K562 (cell line): Measurements from ENCODE around the gene TMEM156. TPM values are rescaled to one million over a fixed set of nuclear protein-coding genes. Genes with fewer than 3 reads are reported as not detected.

ENCODE experiments used
- ATAC-seq: fragments of 200-7000 bp; cut with Tn5 transposase; 3 replicates; pipeline ENCODE4 v1.9.1; 2020; ENCODE audit warnings: moderate library complexity
- BruUV-seq: library from RNA; stranded (reverse); fragments of 400-500 nt; replicated peaks from 2 replicates; lab custom pipeline; 2021; lab: Mats Ljungman, UMichigan
- CTCF ChIA-PET: fragments of 300-600 bp; formaldehyde crosslinking; extraction: SDS; loops from one replicate; lab custom pipeline; 2021; ENCODE audit warnings: low intra/inter-chr PET ratio; lab: Yijun Ruan, JAX
- POLR2A ChIA-PET: fragments of 300-600, 350-650 bp; sonication (Branson Sonifier 250); formaldehyde crosslinking; extraction: SDS; loops from one replicate; lab custom pipeline; 2021; ENCODE audit warnings: antibody characterized with exemption, inconsistent platforms; lab: Yijun Ruan, JAX
- DNase-seq, 4 experiments: peaks; one replicate each; pipeline versions ENCODE4 v3.0.0 to v3.0.0-alpha.2; 2011 to 2018; ENCODE audit warnings: low spot score in 3 of 4, mixed read lengths in 3 of 4; ENCODE audit errors: extremely low read depth in 1 of 4
- FAIRE-seq: peaks from 2 replicates; lab custom pipeline; 2011; peaks lifted over from hg19 to GRCh38; lab: Jason Lieb, UNC
- H2AFZ ChIP-seq: 2 replicates; pipeline ENCODE4 v1.6.0; 2011; ENCODE audit warnings: low read depth, low read length, control low read depth, inconsistent platforms
- H3K27ac ChIP-seq: fragments of 200-600 bp; 3 replicates; pipeline ENCODE4 v1.8.0; 2011; ENCODE audit warnings: low read depth, mild to moderate bottlenecking, control low read depth, inconsistent platforms, low read length, moderate library complexity, mixed read lengths; ENCODE audit errors: extremely low read depth
- H3K27me3 ChIP-seq, 2 experiments: fragments of 300-600 bp in 1 of 2; 2 replicates in 1 of 2; 3 replicates in 1 of 2; pipeline versions ENCODE4 v1.6.0 to v1.8.0; 2011; ENCODE audit warnings: inconsistent platforms in 2 of 2, low read length in 2 of 2, mild to moderate bottlenecking in 1 of 2, mixed read lengths in 1 of 2, moderate library complexity in 1 of 2; ENCODE audit not compliant: control insufficient read depth in 2 of 2, insufficient read depth in 2 of 2
- H3K36me3 ChIP-seq: fragments of 300-600 bp; 3 replicates; pipeline ENCODE4 v1.8.0; 2011; ENCODE audit warnings: mild to moderate bottlenecking, low read length, inconsistent platforms; ENCODE audit not compliant: control insufficient read depth, insufficient read depth
- H3K4me1 ChIP-seq, 2 experiments: fragments of 200-600 bp in 1 of 2; replicated peaks in 1 of 2; 2 replicates in 1 of 2; 3 replicates in 1 of 2; pipeline versions ENCODE4 v1.5.1 to v1.8.0; 2011; ENCODE audit warnings: inconsistent platforms in 2 of 2, low read length in 2 of 2, mild to moderate bottlenecking in 1 of 2, mixed read lengths in 1 of 2, moderate library complexity in 1 of 2; ENCODE audit not compliant: control insufficient read depth in 2 of 2, insufficient read depth in 2 of 2
- H3K4me2 ChIP-seq: 2 replicates; pipeline ENCODE4 v1.6.1; 2011; ENCODE audit warnings: low read length, control low read depth, inconsistent platforms, mixed read lengths; ENCODE audit not compliant: insufficient read depth
- H3K4me3 ChIP-seq: fragments of 200-600 bp; sonication (generic), shearing (Covaris generic); 2 replicates; pipeline ENCODE4 v1.5.1; 2016; ENCODE audit warnings: control low read depth, inconsistent platforms
- H3K79me2 ChIP-seq: fragments of 200-600 bp; 3 replicates; pipeline ENCODE4 v1.8.0; 2011; ENCODE audit warnings: low read length, inconsistent platforms; ENCODE audit not compliant: control insufficient read depth, insufficient read depth
- H3K9ac ChIP-seq, 2 experiments: 2 replicates each; pipeline versions ENCODE4 v1.6.0 to v1.6.1; 2011; ENCODE audit warnings: low read depth in 2 of 2, low read length in 2 of 2, control low read depth in 1 of 2, inconsistent platforms in 1 of 2, mild to moderate bottlenecking in 1 of 2, mixed read lengths in 1 of 2; ENCODE audit not compliant: insufficient read depth in 1 of 2
- H3K9me1 ChIP-seq: one replicate; pipeline ENCODE4 v1.6.0; 2011; ENCODE audit warnings: inconsistent platforms, mild to moderate bottlenecking, low read length, moderate library complexity; ENCODE audit not compliant: control insufficient read depth, insufficient read depth
- H3K9me3 ChIP-seq: replicated peaks from 2 replicates; pipeline ENCODE4 v1.5.1; 2011; ENCODE audit warnings: low read depth, low read length, inconsistent platforms; ENCODE audit not compliant: control insufficient read depth, insufficient read depth
- H4K20me1 ChIP-seq: replicated peaks from 2 replicates; pipeline ENCODE4 v1.6.1; 2011; ENCODE audit warnings: low read length, inconsistent platforms, mixed read lengths; ENCODE audit not compliant: control insufficient read depth, insufficient read depth
- ILK ChIP-seq: fragments of 450-650 bp; IDR thresholded peaks from 2 replicates; pipeline ENCODE4 v1.6.1; 2016; ENCODE audit warnings: missing genetic modification characterization, low read depth, mild to moderate bottlenecking, missing compliant biosample characterization, moderate library complexity, borderline replicate concordance
- RAD51 ChIP-seq: fragments of 450-650 bp; IDR thresholded peaks from 2 replicates; pipeline ENCODE4 v1.7.1; 2016; ENCODE audit warnings: low read depth, mild to moderate bottlenecking, borderline replicate concordance
- TCF3 ChIP-seq: sonication (generic); formaldehyde crosslinking; IDR thresholded peaks from 2 replicates; pipeline ENCODE4 v1.4.0; 2020; ENCODE audit warnings: mild to moderate bottlenecking, missing genetic modification reagents
- THRB ChIP-seq: fragments of 450-650 bp; formaldehyde crosslinking; conservative IDR thresholded peaks from 2 replicates; pipeline ENCODE4 v1.4.0; 2022; ENCODE audit warnings: mild to moderate bottlenecking, missing genetic modification characterization
- ZBTB40 ChIP-seq, 2 experiments: fragments of 450-650 bp in 1 of 2; sonication (generic) in 1 of 2; formaldehyde crosslinking in 1 of 2; IDR thresholded peaks; 2 replicates each; pipeline versions ENCODE4 v1.7.1 to v1.9.0; 2016 to 2022; ENCODE audit warnings: inconsistent platforms in 1 of 2, mild to moderate bottlenecking in 1 of 2, missing genetic modification reagents in 1 of 2
- WGBS: fragments of 100-300 bp; shearing (Covaris generic); methylation state at CpG from one replicate; pipeline ENCODE4 v1.1.6; 2016; ENCODE audit warnings: low coverage, mixed read lengths; ENCODE audit not compliant: insufficient coverage; ENCODE audit errors: missing lambda C conversion rate; 5-methylcytosine and 5-hydroxymethylcytosine counted together
- in situ Hi-C: fragments of 300-500 bp; cut with MboI; formaldehyde crosslinking; loops from 4 replicates; pipeline ENCODE4 v1.15.0; 2018; ENCODE audit warnings: inconsistent platforms, mixed read lengths
- intact Hi-C: fragments of 100-400 bp; cut with micrococcal nuclease; formaldehyde crosslinking; loops from 2 replicates; pipeline ENCODE4 v1.14.2; 2022
- polyA plus RNA-seq, 8 experiments: library from polyadenylated mRNA; depleted of rRNA in 4 of 8; stranded (reverse) in 5 of 8; unstranded in 3 of 8; fragments of >200 nt; fragmentation: Nextera tagmentation in 2 of 8; fragmentation: Illumina TruSeq in 1 of 8; extraction: Ambion mirVana in 2 of 8; extraction: Trizol in 1 of 8; gene quantifications; 2 replicates each; pipeline versions ENCODE4 v1.2.1 to v1.2.3, GENCODE V29; 2011 to 2014; ENCODE audit warnings: inconsistent platforms in 1 of 8, missing spikeins in 1 of 8
- total RNA-seq, 7 experiments: library from RNA; depleted of rRNA in 6 of 7; stranded (reverse); fragments of >200 nt in 6 of 7; fragmentation: Illumina TruSeq in 2 of 7; extraction: Trizol in 2 of 7; gene quantifications; 2 replicates each; pipeline versions ENCODE4 v1.2.1 to v1.2.3, GENCODE V29; 2011 to 2021; ENCODE audit warnings: low replicate concordance in 1 of 7

Gene TMEM156
- total and polyA plus RNA-seq, 9 of the 15 experiments (the other 6 are each of a cell fraction or from before 2014, with no cell fraction given), result 3.5 to 9.6 (median 6.4) TPM

GRCh38 chr4:38949411-38950051 lies 82.7 kb downstream of the TMEM156 start:
- Histone ChIP-seq H4K20me1 (no peaks in the 10 kb centered on the region), H3K79me2 (no peaks in the 10 kb centered on the region), H3K36me3 (no peaks in the 10 kb centered on the region), H3K27ac (no peak overlapping the region), H3K4me3 (no peak overlapping the region), H2AFZ (no peak overlapping the region), H3K27me3 (peaks cover 16 to 18% of the 10 kb centered on the region in 2 experiments; a peak in 3 of 5 replicates), H3K9me3 (no peaks in the 10 kb centered on the region), H3K4me1 (no peaks in the 10 kb centered on the region), H3K9me1 (no peaks in the 10 kb centered on the region), H3K9ac (no peak overlapping the region), H3K4me2 (no peak overlapping the region)
- BruUV-seq, result no TSS peak
- no peak for ATAC-seq
- intact Hi-C loops (no loop called here), in situ Hi-C loops (loop anchor here (10.0 kb wide), 1 partner anchor 685 kb away; the partner anchor contains the start of gene SMIM14)
- no peak for TF ChIP-seq THRB (CRISPR knock-in tag)
- TF ChIP-seq TCF3 (CRISPR knock-in tag), result no peak
- TF ChIP-seq ILK, result no peak
- no peak for TF ChIP-seq ZBTB40 (IDR thresholded peaks at IDR 0.05)
- no peak for TF ChIP-seq ZBTB40 (CRISPR knock-in tag; IDR thresholded peaks at IDR 0.05)
- no peak for TF ChIP-seq RAD51
- POLR2A ChIA-PET, result interaction anchor here (0.6 to 2.5 kb wide), 5 partner anchors 8 to 68 kb away, joined by 3 to 8 read pairs (median 3); no protein-coding TSS in a partner anchor
- no peak for DNase-seq
- FAIRE-seq, result no peak
- 0% methylated on average over 5 of the region's 5 CpGs for WGBS
- CTCF ChIA-PET, result interaction anchor here (0.6 kb wide), 1 partner anchor 144 kb away, joined by 3 read pairs; no protein-coding TSS in a partner anchor
